NCI-H2107 treated with DMSO at 0.1 percent for 48 hours (cell line): ENCODE measurements around the gene SLC6A8.
"Not testable (repeated sequence)": the region's sequence is repeated elsewhere in the genome, so short reads cannot be mapped to it uniquely, and the experiment has no call there.

Source experiments
- DNase-seq: peaks from one replicate; lab custom pipeline; 2025; ENCODE audit not compliant: unreplicated experiment; lab: John Stamatoyannopoulos, UW

The SLC6A8 gene

GRCh38 chrX:153705403-153706060 is 17.8 kb downstream of the SLC6A8 start:
- DNase-seq = not testable (repeated sequence)

- DNase-seq = no peak
These were observed 19.1 kb downstream of the SLC6A8 start for GRCh38 chrX:153706799-153707198.

- no peak for DNase-seq
These were observed 19.7 kb downstream of the SLC6A8 start for GRCh38 chrX:153707406-153707805.

- peak; percentile 43 for DNase-seq
These were observed 20.7 kb downstream of the SLC6A8 start for GRCh38 chrX:153708415-153708814.

- no peak for DNase-seq
These were observed 22.3 kb downstream of the SLC6A8 start for GRCh38 chrX:153709726-153710674.

- no peak for DNase-seq
These were observed 26.5 kb downstream of the SLC6A8 start for GRCh38 chrX:153714256-153714655.

GRCh38 chrX:153717445-153717844 is 29.7 kb downstream of the SLC6A8 start:
- DNase-seq = no peak

- DNase-seq = no peak
These were observed 31.5 kb downstream of the SLC6A8 start for GRCh38 chrX:153719238-153719637.

- DNase-seq = no peak
These were observed 32.0 kb downstream of the SLC6A8 start for GRCh38 chrX:153719701-153720100.

GRCh38 chrX:153722704-153723350 is 35.1 kb downstream of the SLC6A8 start:
- no peak for DNase-seq

- DNase-seq = no peak
These were observed 35.9 kb downstream of the SLC6A8 start for GRCh38 chrX:153723351-153724251.

GRCh38 chrX:153724252-153725038 is 36.7 kb downstream of the SLC6A8 start, which contains the start of the genes ABCD1 and BCAP31:
Gene ABCD1 (plus strand): TSS chrX:153724856. CDS start chrX:153725267, 411 bp downstream.
Gene BCAP31 (minus strand): TSS chrX:153724387. CDS start chrX:153723244, 1,143 bp downstream.
- DNase-seq = peak; percentile 89

GRCh38 chrX:153725039-153725831 is 37.5 kb downstream of the SLC6A8 start:
- DNase-seq = no peak

GRCh38 chrX:153725832-153726285 is 38.1 kb downstream of the SLC6A8 start:
- DNase-seq = no peak

- DNase-seq = peak; percentile 60
These were observed 38.8 kb downstream of the SLC6A8 start for GRCh38 chrX:153726286-153727122.

GRCh38 chrX:153727123-153727931 is 39.6 kb downstream of the SLC6A8 start:
- DNase-seq = peak; percentile 60

GRCh38 chrX:153728095-153728494 is 40.4 kb downstream of the SLC6A8 start:
- no peak for DNase-seq
